Epidermal melanocyte (primary cell): Measurements from ENCODE around the gene MGAT4B.

ENCODE experiments used
- DNase-seq: peaks from one replicate; pipeline ENCODE4 v3.0.0; 2011; ENCODE audit warnings: low spot score; ENCODE audit not compliant: insufficient read length

MGAT4B gene

DNA sequence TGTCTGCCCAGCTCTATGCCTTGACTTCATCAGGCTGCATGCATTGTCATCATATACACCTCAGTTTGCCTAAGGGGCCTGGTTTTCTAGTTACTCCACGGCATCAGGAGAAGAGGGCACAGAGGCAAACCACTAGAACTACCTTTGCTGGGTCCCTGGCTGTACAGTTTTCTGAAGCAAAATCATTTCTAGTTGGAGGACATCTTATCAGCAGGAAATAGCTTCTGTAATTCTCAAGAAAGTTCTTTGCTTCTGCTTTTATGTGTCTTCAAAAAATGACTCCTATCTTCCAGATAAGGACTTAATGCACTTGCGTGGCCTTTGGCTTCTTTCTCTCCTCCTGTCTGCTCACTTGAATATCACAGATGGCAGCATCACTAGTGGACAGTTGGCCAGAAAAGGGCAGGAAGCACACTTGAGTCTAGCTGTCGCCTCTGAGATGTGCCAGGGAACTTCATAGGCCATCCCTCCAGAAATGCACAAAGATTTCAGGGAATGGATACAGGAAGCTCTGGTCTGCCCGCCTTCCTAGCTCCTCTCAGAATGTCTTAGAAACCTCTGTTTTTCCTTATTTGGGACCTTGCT, 35.3 kb downstream of the MGAT4B start:
- DNase-seq = no peak

DNA sequence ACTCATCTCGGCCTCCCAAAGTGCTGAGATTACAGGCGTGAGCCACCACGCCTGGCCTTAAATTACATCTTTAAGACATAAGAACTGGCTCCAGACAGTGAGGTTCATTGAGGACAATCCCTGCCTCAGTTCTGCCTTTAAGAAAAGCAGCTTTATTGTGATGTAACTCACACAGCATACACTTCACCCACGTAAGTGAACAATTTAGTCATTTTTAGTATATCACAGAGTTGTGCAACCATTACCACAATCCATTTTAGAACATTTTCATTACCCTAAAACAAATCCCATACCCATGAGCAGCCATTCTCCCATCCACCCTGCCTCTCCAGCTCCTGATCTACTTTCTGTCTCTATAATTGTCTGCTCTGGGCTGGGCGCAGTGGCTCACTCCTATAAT, 36.9 kb downstream of the MGAT4B start:
- no peak for DNase-seq

DNA sequence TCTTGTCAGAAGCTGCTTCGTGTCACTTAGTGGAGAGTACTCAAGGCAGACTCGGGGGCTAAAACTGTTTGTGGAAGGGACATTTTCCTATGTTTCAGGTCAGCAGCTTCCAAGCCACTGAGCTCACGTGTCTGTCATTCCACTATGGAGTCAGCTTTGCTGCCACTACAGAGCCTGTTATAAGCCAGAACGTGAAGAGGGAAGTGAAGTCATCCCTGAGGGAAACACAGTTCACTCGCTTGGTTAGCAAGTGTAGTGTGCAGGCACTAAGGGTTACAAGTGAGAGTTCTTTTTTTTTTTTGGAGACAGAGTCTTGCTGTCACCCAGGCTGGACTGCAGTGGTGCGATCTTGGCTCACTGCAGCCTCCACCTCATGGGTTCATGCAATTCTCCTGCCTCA, 37.4 kb downstream of the MGAT4B start:
- no peak for DNase-seq

DNA sequence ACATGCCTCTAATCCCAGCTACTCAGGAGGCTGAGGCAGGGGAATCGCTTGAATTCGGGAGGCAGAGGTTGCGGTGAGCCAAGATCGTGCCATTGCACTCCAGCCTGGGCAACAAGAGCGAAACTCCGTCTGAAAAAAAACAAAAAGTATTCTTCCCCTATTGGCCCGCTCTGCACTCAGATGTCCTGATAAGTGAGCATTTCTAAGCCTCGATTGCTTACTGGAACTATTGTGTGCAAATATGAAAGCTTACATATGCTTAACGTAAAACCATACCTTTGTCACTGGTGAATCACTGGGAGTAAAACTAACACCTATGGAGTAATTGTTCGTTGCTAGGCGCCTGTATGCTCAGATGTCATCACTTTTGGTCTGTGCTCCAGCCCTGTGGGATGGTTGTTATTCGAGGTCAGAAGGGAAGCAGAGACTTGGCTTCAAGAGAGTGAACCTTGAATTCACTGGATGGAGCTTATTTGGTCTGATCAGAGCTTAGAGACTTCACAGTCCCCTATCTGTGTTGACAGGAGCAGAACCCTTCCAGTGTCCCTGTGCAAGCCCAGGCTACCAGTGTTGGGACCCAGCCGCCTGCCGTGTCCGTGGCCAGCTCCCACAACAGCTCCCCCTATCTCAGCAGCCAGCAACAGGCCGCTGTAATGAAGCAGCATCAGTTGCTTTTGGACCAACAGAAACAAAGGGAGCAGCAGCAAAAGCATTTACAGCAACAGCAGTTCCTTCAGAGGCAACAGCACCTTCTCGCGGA, 38.2 kb downstream of the MGAT4B start:
- no peak for DNase-seq

DNA sequence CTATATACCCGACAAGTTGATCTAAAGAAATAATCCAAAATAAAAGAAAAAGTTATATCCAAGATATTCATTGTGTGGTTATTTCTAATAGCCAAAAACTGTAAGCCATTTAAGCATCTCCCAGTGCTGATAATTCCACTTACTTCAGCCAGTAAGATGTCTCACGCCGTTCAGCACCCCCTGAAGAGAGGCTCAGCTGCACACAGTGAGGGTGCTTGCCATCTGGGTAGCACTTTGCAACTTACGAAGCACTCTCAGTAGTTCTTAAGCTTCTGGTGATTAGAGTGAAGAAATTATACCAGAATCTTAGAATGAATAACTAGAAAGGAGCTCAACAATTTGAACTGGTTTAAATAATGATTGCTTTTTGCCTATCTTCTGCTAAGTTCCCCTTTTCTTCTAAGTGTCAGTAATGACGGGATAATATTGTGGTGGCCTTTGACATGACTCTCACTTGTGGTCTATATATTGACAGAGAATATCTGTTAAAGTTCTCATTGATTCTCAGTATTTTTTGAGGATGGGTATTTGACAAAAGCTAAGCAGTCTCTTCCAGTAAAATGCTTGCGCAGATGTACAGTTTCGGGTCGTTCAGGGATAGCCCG, 39.1 kb downstream of the MGAT4B start:
- DNase-seq = no peak

DNA sequence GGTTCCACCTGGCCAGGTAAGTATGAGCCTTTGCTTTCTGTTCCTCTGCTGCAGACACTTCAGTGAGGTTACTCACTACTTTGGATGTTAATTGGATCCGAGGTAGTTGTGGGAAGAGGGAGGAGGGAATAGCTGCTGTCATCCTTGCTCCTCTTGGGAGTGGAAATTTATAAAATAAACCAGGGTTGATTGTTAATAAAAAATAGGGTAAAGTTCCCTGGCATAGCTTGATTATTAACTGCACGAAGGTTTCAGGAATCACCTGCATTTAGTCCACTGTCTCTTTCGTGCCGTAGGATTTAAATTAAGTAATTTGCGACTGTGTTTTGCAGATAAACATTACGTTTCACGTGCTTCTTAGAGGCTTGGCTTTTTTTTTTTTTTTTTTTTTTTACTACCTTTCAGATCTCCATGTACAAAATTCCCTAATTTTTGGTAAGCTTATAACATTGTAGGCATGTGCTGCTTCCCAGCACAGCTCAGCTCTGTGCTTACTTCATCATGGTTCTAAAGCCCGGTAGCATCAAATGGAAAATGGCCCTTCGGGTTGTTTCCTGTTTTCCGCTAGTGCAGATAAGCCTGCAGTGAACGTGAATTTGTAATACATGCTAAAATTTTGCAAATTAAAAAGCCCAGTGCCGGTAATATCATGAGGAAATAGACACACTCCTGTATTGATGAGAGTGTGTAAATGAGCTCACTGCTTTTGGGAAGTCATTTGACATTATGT, 39.8 kb downstream of the MGAT4B start:
- DNase-seq = no peak

DNA sequence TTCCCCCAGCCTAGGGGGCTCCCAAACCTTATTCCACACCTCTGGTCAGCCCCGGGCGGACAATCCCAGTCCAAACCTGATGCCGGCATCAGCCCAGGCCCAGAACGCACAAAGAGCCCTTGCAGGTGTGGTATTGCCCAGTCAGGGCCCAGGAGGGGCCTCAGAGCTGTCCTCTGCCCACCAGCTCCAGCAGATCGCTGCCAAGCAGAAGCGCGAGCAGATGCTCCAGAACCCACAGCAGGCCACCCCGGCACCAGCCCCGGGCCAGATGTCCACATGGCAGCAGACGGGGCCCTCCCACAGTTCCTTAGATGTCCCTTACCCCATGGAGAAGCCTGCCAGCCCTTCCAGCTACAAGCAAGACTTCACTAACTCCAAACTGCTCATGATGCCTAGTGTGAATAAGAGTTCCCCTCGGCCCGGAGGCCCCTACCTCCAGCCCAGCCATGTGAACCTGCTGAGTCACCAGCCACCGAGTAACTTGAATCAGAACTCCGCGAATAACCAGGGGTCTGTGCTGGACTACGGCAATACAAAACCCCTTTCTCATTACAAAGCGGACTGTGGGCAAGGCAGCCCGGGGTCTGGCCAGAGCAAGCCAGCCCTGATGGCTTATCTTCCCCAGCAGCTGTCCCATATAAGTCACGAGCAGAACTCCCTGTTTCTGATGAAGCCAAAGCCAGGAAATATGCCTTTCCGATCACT, 40.5 kb downstream of the MGAT4B start:
- no peak for DNase-seq

DNA sequence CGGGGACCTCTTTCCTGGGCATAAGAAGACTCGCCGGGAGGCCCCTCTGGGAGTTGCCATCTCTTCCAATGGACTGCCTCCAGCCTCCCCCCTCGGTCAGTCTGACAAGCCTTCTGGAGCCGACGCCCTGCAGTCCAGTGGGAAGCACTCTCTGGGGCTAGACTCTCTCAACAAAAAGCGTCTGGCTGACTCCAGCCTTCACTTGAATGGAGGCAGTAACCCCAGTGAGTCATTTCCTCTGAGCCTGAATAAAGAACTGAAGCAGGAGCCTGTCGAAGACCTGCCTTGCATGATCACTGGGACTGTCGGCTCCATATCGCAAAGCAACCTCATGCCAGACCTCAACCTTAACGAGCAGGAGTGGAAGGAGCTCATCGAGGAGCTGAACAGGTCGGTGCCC, 41.3 kb downstream of the MGAT4B start:
- DNase-seq = no peak

DNA sequence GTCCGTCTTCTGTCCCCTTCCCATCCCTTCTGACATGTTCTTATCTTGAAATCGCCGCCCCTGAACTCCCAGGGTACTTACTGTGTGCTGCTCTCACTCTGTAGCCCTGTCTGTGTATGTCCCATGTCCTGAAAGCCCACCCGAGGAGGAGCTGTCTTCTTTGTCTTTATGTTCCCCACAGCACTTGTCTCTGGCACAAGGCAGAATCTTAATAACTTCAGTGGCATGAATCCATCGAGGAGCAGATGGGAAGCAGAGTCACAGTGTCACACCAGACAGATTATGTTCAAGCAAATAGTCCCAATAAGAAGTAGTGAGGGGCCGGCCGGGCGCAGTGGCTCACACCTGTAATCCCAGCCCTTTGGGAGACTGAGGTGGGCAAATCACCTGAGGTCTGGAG, 42.6 kb downstream of the MGAT4B start:
- DNase-seq = no peak

DNA sequence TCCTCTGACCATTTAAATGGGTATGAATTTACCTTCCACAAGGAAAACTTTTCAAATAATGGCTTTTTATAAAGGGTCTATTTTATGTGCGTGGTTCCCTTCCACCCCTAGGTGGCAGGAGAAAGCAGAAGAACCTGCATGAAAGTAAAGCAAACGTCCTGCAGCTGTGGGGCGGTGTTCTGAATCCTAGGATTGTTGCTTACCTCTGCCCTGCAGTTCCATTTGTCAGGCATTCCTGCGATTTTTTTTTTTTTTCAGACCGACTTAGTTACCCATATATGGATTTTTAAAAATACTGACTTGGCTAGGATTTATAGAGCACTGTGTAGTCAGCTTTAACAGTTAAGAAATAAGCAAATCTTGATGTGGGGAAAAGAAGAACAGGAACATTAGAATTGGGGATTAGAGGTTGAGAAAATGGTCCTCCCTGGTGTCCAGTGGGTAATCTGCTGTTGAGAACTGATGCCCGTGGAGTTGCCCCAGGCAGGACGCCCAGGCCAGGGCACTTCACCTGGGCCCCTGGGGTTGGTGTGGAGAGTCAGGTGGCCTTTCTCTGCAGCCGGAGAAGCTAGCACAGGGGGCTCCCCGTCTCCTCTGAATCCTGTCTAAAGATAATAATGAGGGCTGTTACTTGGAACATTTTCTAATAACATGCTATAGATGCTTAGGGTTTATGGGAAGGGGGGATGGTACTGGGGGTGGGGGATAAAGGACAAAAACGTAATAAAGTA, 43.3 kb downstream of the MGAT4B start:
- DNase-seq = peak; percentile 63

DNA sequence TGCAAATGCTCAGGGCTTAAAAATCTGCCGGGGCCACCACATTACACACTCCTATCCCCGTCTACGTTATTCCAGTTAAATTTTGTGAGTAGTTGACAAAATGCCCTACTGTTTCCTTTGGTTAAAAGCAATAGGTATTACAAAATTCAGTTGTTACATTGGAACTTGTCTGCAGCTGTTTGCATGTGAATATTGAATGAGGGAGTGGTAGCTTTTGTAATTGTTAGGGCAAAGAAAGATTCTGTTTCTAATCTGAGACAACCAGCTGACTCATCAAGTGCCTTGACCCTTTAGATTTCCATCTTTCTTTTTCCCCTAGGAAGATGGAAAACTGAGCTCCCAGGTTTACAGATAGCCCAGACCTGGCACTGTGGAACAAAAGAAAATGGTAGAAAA, 43.9 kb downstream of the MGAT4B start:
- DNase-seq = no peak

DNA sequence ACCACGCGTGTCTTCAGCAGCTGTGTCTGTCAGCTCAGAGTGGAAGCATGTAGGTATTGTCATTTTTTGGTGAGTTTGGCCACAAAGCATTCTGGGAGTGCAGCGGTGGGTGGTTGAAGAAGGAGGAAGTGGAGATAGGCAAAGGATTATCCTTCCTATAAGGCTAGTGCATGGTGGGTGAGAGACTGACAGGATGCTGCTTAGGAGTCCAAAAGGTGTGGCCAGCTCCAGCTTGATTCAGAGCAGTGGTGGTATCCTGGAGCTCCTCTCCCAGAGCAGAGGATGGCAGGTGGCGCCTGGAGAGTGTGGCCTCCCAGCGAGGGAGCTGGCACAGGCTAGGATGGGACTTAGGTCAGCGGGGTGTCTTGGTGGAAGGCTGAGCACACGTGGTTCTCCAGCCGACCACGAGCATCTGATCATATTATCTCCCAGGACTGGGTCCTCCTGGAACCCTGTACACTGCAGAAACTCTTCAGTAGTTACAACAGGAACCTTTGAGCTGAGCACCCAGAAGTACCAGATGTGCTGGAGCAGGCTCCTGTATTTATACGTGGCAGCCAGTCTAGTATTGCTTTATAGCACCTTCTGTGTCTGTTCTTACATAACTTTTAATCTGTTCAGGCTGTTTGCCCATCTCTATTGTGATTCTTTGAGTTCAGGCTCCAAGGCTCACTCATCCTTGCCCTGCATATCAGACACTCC, 44.4 kb downstream of the MGAT4B start:
- no peak for DNase-seq

DNA sequence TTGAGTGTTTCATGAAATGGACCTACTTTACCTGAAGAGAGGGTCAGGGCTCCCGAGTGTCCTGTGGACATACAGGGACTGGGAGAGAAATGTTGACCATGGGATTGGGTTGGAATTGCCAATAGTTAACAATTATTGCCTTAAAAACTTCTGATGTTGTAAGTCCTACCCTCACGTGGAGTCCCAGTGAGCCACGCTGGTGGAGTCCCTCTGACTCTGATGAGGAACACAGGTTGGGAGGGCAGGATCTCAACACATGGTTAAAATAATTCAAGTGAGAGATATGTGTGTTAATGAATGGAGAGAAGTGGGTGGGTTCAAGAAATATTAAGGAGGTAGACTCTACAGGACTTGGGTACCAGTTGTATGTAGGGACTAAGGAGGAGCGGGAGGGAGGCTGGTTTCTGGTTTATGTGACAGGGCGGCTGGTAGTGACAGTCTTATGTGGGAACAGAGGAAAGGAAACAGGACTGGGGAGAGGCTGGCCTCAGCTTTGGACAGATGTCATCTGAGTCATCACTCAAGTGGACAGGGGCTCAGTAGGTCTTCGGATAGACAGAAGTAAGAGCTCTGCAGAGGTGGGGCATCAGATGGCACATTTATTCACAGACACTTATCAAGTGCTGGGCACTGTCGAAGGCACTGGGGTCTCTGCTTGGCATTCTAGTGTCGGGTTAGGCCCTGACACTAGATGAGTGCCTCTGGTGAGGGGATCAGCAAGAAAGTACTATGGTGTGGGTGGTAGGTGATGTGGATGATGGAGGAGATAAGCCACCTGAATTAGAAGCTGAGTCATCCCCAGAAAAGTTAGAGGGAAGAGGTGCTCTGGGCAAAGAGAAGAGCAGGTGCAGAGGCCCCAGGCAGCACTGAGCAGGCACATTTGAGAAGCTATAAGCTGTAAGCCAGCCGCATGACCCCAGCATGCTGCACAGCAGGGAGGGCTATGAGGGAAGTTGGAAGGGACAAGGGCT, 46.8 kb downstream of the MGAT4B start:
- DNase-seq = no peak

DNA sequence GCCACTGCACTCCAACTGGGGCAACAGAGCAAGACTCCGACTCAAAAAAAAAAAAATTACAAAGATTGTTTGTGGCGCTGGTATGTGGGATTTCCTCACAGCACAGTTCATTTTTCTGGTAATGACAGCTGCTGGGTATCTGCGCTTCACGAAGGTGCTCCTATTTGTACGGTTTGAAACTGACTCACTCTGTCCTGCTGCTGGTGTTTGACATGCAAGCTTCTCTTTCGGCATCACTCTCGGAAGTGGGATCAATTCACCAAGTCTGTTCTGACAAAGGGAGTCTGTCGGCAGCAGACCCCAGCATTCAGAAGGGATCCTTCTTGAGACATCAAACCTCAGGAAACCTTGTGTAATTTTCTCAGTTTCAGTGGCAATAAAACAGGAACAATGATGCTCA, 47.7 kb downstream of the MGAT4B start:
- no peak for DNase-seq

DNA sequence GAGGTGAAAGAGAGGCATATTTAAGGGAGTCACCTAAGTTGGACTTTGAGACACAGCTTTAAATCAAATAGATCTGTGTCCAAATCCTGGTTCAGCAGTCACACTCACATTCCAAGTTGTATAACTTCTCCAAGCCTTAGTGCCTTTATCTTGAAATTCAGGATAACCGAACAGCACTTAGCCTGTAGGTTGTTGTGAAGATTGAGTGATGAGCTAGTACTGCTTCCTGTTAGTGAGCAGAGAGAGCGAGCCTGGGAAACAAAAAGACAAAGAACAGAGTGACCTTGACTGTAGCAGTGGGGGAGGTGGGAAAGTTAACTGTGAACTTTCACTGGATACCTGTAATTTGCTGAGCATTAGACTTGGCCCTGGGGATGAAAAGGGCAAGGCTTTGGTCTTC, 51.6 kb downstream of the MGAT4B start:
- no peak for DNase-seq

DNA sequence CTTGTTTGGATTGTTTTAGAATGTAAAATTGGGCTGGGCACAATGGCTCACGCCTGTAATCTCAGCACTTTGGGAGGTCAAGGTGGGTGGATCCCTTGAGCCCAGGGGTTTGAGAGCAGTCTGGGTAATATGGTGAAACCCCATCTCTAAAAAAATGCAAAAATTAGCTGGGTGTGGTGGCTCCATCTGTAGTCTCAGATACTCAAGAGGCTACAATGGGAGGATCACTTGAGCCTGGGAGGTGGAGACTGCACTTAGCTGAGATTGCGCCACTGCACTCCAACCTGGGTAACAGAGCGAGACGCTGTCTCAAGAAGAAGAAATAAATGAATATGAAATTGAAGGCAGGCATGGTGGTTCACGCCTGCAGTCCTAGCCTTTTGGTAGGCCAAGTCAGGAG, 52.7 kb downstream of the MGAT4B start:
- no peak for DNase-seq

DNA sequence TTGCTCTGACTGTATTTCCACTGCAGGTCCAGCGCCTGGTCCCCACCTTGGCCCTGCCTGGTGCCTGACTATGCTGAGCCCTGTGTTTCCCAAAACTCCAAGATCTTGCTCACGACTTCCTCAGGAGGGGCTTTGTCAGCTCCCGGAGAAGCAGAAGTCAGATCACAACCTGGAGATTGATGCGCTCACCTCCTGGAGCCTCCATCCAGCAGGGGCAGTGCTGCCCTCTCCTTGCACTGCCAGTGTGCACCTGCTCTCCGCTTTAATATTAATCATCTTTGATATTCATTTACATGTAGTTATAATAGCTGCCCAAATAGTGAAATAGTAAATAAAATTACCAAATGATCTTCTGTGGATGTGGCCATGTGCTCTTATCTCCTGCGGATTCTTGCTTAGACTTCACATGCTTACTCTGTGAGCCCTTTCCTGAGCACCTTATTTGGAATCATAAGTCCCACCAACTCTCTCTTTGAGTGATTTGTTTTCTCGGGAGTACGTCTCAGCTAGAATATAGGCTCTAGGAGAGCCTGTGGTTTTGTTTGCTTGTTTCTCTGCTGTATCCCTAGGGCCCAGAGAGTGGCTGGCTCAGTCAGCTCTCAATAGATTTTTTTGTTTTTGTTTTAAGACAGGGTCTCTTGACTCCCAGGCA, 56.7 kb downstream of the MGAT4B start:
- DNase-seq = no peak

DNA sequence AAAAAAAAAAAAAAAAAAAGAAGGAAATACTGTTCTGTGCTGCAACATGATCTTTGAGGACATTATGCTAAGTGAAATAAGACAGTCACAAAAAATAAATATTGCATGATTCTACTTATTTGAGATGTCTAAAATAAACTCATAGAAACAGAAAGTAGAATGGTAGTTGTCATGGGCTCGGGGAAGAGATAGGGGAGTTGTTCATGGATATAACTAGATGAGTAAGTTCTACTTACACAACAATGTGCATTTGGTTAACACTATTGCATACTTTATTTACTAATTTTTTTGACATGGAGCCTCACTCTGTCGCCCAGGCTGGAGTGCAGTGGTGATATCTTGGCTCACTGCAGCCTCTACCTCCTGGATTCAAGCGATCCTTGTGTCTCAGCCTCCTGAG, 58.9 kb downstream of the MGAT4B start:
- DNase-seq = no peak
